GM10248 (cell line): ENCODE measurements around the gene TSC22D3.

Experiments used
- CTCF ChIA-PET: fragments of 300-600 bp; sonication (Branson Sonifier 250); formaldehyde crosslinking; extraction: SDS; loops from one replicate; lab custom pipeline; 2021; ENCODE audit warnings: antibody characterized with exemption; lab: Yijun Ruan, JAX
- POLR2A ChIA-PET: fragments of 350-650 bp; sonication (Branson Sonifier 250); formaldehyde crosslinking; extraction: SDS; loops from one replicate; lab custom pipeline; 2020; ENCODE audit warnings: antibody characterized with exemption; lab: Yijun Ruan, JAX
- DNase-seq: peaks from one replicate; pipeline ENCODE4 v3.0.0; 2012; ENCODE audit errors: extremely low spot score
- CTCF ChIP-seq: IDR thresholded peaks from 2 replicates; pipeline ENCODE4 v1.5.1; 2012; ENCODE audit warnings: mild to moderate bottlenecking, low read depth; ENCODE audit errors: extremely low read depth, missing control alignments, control extremely low read depth

TSC22D3 gene

GRCh38 chrX:107773206-107773605, 2.4 kb downstream of the TSC22D3 start:
- no peak for TF ChIP-seq CTCF
- ChIA-PET POLR2A (no interaction called here), CTCF (interaction anchor here (9.4 kb wide), 1 partner anchor 116 kb away, joined by 222 read pairs; no protein-coding TSS in a partner anchor)
- DNase-seq: no peak

- DNase-seq: no peak
- POLR2A ChIA-PET: no interaction called here
- CTCF ChIA-PET: interaction anchor here (0.7 kb wide), 1 partner anchor 110 kb away, joined by 3 read pairs; no protein-coding TSS in a partner anchor
- TF ChIP-seq CTCF: no peak
Measured at GRCh38 chrX:107769581-107770317, 5.8 kb downstream of the TSC22D3 start.

- no peak for TF ChIP-seq CTCF
- ChIA-PET CTCF (interaction anchor here (1.0 to 1.3 kb wide), 2 partner anchors 95 to 111 kb away, joined by 4 read pairs; no protein-coding TSS in a partner anchor), POLR2A (no interaction called here)
- DNase-seq: no peak
Measured at GRCh38 chrX:107768051-107768450, 7.5 kb downstream of the TSC22D3 start.

GRCh38 chrX:107766470-107767150, 9.0 kb downstream of the TSC22D3 start:
- TF ChIP-seq CTCF: no peak
- ChIA-PET POLR2A (interaction anchor here (0.9 kb wide), 1 partner anchor 51 kb away, joined by 3 read pairs; no protein-coding TSS in a partner anchor), CTCF (interaction anchor here (0.7 to 2.0 kb wide), 5 partner anchors 10 to 107 kb away, joined by 3 to 15 read pairs (median 4); partner anchors contain the start of genes NCBP2L and TSC22D3)
- DNase-seq: no peak

GRCh38 chrX:107764845-107765608, 10.6 kb downstream of the TSC22D3 start:
- no peak for TF ChIP-seq CTCF
- no peak for DNase-seq
- CTCF ChIA-PET: interaction anchor here (1.4 to 1.5 kb wide), 2 partner anchors 13 to 49 kb away, joined by 4 read pairs; no protein-coding TSS in a partner anchor
- POLR2A ChIA-PET: no interaction called here

GRCh38 chrX:107763647-107764046, 11.9 kb downstream of the TSC22D3 start:
- CTCF ChIA-PET: interaction anchor here (1.1 to 1.9 kb wide), 2 partner anchors 12 to 13 kb away, joined by 3 to 10 read pairs; partner anchors contain the start of genes NCBP2L and TSC22D3
- no peak for DNase-seq
- TF ChIP-seq CTCF: no peak
- POLR2A ChIA-PET: no interaction called here
